IPS-NIHi7 (cell line): ENCODE measurements around the gene ZNF175.
A peak's percentile ranks its signal among the peaks of the same experiment; 100 is the strongest.

Source experiments
- DNase-seq: peaks from one replicate; pipeline ENCODE4 v3.0.0; 2012; ENCODE audit warnings: mixed read lengths; ENCODE audit errors: extremely low spot score

The ZNF175 gene

DNA sequence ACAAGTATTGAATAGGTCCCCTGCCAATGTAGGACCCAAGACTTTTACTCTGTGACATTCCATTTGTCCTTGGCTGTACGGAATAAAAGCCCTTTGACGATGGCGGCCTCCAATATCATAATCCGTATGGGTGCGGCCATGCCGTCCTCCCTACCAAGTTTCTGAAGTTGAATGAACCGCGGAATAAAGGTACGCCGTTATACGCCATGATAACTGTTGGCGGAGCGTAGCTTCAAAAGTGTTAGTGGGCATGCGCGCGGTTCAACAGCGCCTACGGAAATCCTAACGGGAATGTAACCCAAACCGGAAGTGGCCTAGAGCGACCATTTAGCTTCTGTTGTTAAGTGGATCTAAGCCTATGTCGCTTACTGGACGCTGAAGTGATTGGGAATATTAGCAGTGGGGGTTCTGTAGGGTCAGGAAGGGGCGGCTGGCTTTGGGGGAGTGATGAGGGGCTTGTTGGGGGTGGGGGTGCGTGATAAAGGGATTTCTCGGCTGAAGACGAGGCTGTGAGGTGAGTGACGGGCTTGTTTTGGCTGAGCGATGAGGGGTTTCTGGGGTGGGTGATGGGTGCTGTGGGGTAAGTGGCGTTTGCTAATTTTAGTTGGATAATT lies at the start of gene ZNF175:
Gene ZNF175, plus strand, starts transcription at position 322 of the 614 bp plus-strand sequence. CDS start 2,047 bp downstream, outside the sequence.
- peak; percentile 93 for DNase-seq

DNA sequence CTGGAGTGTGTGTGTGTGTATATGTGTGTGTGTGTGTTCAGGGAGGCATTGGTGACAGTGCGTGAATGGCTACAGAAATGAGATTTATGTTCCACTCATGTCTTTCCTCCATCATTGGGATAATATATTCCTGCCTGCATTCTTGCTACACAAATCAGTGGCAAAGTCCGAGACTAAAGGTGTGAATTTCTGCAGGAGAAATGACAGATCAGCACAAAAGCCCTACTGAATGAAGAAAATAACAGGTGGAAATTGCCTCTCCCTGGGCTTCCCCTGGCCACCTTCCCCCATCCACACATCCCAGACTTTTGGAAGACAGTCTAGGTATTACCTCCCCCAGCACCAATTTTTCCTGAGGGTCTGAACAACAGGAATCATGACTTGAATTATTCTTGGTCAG lies 49.7 kb upstream of the ZNF175 start:
- DNase-seq = no peak

DNA sequence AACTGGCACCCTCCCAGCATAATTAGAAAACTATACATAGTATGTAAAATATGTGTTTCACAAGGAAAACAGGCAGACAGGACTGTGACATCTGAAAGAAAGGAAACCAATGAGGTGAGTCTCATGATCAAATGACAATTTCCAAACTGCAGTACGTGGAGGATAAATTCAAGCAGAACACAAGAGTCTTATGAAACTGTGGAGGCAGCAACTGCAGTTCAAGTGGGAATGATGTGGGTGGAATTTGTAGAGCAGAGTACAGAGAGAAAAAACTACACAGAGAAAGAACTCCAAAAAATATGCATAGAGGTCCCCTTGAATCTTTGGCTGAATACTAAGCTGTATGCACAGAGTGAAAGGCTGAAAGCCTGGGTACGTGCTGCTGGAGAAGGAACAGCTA lies 49.3 kb upstream of the ZNF175 start:
- no peak for DNase-seq

DNA sequence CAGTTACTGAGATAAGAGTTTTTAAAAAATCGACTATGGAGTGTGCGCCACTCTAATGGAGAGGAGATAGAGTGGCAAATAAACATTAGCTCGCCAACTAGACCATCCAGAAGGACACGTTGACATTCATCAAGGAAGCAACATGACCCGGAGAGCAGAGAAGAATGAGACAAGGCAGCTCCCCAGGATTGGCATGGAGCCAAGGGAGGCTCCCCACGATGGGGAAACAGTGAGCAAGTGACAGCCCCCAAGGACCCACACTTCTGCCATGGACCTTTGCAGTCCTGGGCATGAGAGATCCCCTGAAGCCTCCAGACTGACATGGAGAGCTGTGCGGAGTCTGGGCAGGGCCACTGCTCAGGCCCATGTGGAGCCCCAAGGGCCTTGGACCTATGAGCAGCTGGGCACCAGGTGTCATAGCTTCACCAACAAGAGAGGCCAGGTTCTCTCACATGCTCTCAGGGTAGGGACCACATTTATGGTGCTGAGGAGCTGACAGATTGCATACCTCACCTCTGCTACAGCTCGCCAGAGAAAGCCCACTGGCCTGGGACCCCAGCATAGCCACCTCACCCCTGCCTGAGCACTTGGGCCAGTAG lies 46.3 kb upstream of the ZNF175 start:
- no peak for DNase-seq

DNA sequence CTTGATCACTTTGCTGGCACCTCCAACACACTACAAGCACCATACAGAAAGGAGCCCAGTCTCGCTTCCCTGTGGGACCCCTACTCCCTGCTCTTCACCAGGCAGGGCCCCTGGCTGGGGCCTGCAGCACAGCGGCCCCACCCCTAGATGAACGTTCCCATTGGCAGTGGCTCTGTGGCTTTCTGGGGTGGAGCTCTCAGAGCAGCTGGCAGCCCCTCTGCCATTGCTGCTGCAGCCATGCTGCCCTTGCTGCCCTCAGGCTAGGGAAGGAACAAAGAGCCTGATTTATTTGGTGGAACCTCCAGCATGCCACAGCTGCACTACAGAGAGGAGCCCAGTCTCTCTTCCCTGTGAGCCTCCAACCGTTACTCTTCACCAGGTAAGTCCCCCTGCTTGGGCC lies 45.4 kb upstream of the ZNF175 start:
- no peak for DNase-seq

DNA sequence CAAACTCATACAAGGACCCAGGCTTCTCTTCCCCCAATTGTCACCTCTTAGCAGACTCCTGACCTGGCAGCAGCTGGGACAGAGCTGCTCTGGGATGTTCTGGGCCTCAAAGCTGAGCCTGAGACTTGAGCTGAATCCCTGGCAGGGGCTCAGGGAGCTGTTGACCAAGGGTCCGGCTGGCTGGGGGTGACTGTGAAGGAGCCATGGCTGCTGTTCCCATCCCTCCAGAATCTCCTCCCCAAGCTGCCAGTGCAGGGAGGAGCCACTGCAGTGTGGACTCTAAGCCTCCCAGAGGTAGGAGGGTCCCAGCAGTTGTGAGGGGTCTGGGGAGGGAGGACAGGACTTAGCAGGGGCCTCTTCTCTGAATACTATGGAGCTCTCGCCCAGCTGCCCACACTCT lies 41.8 kb upstream of the ZNF175 start:
- DNase-seq = no peak

DNA sequence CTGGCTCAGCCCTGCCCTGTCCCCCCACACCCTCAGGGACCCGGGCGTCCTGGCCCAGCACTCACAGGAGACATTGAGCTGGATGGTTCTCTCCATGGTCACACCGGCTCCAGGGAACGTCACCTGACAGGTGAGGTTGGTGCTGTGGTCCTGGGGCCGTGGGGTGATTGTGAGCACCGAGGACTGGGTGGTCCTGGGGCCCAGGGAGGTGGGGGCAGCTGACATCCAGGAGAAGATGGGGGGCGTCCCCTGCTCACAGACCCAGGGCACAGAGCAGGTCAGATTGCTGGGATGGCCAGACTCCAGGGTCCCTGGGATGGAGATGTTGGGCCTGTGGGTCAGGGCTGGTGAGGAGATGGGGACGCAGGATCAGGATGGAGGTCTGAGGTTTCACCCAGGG lies 40.5 kb upstream of the ZNF175 start:
- no peak for DNase-seq

DNA sequence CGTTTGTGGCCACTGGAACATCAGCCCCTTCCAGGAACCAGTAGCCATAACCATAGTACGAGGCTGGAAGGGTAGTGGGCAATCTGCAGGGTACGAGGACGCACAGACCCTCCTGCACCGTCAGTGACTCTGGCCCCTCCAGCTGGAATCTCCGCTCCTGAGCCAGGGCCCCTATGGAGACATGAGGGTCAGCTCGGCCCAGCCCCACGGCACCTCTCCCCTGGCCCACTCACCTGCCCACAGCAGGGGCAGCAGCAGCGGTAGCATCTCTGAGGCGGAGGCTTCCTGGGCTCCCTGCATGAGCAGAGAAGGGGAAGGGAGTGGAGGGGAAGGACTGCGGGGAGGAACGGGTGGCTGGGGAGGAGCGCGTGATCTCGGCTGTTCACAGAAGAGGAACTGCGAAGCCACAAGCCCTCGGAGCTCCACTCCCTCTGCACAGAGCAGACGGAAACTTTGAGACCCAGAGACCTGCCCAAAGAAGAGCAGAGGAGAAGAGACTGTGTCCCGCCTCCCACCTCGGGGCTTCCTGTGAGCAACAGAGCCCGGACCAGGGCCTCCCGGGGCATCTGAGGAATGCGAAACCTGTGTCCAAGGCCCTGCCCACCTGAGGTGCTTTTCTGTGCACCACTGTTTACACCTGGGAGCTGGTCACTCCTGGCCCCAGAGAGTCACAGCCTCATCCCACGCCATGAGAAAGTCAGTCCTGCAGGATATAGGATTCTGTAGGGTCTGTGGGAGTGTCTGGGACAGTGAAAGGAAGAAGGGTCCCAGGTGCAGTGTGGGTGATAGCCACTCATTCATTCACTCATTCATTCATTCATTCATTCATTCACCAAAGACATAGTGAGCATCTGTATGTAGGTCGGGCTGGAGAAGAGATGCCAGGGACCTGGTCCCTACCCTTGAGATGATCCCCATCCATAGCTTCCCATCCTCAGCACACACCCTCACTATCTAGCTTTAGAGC lies 39.5 kb upstream of the ZNF175 start, which contains the start of gene SIGLEC6:
Gene SIGLEC6, minus strand, starts transcription at position 322 of the 967 bp plus-strand sequence. Its CDS starts 22 bp downstream, at position 300.
- DNase-seq = peak; percentile 25

DNA sequence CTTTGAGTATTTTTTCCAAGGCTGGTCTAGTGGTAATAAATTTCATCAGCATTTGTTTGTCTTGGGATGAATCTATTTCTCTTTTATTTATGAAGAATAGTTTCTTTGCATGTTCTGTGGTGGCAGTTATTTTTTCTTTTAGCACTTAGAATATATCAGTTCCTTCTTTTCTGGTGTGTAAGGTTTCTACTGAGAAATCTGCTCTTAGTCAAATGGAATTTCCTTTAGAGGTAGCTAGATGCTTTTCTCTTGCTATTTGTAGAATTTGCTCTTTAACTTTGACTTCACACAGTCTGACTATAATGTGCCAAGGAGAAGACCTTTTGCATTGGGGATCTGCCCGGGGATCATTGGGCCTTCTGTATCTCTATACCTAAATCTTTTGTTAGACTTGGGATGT lies 35.5 kb upstream of the ZNF175 start:
- DNase-seq = no peak

DNA sequence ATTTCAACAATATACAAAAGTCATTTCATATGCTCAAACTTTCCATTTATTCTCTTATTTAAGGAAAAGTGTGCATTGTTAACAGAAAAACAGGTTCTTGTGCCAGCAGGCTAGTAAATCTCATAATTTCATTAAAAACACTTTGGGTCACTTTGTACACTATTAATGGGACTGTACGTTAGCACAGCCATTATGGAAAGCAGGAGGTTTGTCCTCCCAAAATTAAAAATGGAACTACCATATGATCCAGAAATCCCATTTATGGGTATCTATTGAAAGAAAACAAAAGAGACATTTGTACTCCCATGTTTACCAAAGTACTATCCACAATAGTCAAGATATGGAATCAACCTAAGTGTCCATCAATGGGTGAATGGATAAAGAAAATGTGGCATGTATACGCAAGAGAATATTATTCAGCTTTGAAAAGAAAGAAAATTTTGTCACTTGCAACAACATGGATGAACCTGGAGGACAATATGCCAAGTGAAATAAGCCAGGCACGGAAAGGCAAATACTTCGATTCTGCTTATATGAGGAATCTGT lies 31.2 kb upstream of the ZNF175 start:
- DNase-seq = no peak

DNA sequence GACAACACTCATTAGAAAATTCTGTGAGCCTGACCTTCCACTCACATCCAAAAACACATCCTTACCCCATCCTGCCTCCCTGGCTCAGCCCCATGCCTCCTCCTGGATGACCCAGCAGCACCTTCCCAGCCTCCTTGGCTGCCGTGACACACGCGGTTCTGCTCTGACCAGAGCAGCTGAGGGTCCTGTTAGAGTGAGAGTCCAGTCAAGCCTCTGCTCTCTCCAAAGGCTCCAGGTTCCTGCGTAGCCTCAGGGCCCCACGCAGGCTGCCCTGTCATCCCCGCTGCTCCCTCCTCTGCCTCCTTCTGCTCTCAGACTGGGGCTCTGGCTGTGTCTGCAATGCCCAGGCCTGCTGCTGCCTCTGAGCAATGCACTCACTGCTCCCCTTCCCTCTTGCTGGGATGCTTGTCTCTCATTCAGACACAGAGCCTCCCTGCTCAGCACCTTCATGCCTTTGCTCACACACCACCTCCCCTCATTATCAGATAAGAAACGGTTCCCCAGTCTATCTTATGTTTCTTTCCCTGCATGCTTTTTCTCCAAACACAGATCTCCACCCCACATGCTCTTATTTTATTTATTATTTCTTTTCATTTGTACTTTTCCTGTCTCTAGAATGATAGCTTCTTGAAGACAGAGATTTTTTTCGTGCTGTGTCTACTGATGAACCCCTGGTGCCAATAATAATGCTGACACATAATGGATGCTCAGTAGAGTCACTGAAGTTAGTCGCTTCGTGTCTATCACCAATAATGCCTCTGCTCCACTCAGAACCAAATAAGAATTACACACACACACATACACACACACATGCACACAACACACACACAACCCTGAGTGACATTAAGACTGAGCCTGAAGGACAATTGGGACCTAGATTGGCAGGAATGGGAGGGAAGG lies 29.4 kb upstream of the ZNF175 start:
- DNase-seq = no peak

DNA sequence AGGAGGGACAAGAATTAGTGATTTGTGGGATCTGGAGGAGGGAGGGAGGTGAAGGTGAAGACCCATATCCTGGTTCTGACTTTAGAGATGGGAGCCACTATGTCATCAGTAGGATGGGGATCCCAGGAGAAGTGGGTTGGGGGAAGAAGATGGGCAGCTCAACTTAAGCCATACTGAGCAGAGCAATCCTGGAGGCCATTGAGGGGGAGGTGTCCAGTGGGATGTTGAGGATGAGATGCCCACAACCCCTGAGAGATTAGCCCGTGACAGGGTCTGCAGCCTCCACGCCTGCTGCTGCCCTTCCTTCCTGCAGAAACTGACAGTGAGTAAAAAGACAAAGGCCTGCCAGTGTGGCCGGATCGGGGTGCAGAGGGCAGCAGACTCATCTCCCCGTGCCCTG lies 28.4 kb upstream of the ZNF175 start:
- no peak for DNase-seq

DNA sequence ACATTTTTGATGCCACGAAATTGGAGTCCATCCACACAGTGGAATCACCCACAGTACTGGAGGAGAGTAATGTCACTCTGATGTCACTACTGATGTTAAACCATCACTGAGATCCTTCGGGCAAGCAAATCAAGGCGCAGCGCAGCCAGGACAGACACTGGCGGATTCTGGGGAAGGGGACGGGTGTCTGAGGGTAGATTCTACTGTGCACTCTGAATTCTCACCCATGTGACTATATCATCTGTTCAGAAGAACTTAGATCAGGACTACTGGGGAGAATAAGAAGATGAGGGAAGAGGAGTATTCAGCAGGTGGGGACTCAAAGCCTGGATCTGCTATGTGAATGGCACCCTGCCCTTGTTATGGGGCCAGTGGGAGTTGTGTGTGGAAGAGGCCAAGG lies 27.0 kb upstream of the ZNF175 start:
- DNase-seq = no peak

DNA sequence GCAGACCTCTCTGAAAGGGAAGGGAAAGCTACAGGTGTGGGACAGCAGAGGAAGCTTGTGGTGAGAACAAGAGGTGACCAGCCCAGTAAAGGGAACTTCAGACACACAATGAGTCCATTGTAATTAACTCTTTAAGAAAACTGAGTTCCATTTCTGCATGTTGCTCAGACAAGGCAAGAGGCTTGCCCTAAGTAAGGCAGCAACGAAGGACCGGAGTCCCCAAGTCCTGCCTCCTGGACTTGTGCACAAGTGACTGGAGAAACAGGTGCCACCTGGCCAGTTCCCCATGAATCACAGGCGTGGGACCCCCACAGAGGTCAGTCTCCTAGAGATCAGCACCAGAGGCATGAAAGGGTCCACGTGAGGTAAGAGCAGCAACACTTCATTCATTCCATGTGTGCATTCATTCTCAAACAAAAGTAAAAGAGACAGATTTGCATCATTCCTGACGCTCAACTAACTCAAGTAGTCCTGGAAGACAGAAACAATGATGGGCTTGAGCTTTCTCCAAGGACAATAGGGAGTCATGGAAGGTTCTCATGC lies 24.9 kb upstream of the ZNF175 start:
- DNase-seq = no peak

DNA sequence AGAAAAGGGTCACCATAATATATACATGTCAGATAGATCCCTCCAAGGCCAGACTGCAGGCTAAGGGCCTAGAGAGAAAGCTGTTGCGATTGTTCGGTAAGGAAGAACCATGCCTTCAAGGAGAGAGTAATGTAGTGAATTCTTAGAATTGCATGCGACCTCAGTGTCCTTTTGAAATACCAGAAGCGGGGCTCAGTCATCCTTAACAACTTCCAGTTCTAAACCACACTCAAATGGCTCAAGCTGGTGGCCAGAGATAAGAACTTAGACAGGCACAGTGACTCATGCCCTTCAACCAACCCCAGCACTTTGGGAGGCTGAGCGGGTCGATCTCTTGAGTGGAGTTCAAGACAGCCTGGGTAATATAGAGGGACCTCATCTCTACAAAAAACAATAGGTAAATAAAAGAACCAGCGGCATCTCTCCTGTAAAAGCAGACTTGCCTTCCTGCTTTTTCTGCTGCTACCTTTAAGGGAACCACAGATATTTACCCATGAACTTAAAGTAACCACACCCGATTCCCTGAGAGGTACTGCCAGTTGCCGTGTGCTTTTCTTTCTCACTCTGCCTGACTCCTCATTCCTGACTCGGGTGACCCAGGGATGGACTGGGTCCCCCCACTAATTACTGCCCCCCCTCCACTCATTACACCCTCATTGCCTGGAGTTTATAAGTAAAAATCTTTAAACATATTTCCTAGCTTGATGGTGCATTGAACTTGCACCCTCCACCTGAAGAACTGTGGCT lies 24.3 kb upstream of the ZNF175 start:
- DNase-seq = no peak

DNA sequence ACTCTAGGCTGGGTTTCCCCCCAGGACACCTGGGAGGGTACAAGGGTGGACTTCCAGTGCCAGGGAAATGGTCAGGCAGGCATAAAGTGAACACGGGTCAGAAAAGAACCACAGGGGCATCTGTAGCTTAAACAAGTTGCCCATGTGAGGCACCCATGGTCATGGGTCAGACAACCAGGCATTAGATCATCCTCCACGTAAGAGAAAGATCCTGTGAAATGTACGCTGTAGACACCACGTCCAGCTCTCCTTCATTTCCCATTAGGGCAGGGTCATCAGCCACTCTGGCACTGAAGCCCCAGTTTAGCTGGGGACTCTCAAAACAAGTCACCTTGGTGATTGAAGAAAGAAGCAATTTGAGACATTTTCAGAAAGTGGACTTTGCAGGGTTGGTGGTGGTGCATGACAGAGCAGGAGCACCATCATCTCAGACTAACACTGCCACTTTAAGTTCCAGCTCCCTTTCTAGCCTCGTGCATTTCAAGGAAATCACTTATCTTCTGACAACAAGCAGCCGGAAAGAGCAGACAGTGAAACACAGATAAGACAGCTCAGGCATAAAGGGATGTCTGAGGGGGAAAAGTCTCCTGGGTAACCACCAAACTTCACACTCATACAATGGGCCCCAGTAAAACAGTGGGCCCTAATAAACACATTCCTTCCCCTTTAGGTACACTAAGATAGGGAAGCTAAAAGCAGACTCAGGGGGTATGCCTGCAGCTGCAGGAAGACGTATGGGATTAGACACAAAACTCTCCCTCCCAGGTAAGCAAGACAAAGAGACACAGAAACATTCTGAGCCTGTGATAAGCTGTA lies 23.5 kb upstream of the ZNF175 start:
- DNase-seq = no peak

DNA sequence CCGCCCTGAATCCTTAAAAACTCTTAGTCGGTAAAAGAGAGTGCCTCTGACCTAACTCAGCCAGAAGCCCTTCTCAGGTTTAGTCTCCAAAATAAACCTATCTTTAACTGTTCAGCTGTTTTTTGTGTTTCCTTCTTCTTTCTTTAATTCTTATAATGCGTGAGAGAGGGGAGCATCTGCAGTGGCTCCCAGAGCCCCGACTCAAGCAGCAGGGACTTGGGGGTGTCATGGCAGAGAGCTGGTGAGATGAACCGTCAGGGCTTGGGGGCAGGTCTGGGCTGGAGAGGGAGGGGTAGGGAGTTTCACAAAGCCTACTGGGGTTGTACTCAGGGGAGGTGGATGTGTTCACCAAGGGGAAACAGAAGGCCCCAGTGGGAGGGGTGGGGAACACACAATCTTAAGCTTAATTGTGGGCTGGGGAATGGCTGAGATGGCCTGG lies 22.9 kb upstream of the ZNF175 start:
- no peak for DNase-seq

DNA sequence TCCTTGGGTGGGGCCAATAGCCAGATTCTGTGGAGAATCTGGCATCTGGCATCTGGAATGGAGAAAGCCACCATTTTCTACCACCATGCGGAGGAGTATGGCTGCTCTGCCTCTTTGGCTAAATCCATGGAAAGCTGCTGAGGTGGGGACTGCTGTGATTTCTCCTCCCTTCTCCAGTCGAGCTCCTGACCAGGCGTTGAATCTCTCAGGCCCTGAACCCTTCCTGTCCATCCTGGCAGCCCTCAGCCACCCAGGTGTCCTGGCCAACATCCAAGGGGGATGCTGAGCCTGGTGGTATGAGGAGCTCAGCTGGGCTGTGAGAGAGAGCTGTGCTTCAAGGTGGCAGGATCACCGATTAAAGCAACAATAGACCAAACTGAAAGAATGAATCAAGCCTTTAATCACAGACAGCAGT lies 22.2 kb upstream of the ZNF175 start:
- DNase-seq = no peak
